GM13977 (cell line): ENCODE data around the gene SLFNL1.

Experiments used
- DNase-seq: peaks from one replicate; pipeline ENCODE4 v3.0.0; 2012; ENCODE audit warnings: low spot score
- in situ Hi-C: fragments of 300-500 bp; cut with MboI; formaldehyde crosslinking; loops from one replicate; pipeline ENCODE4 v1.12.0; 2022; ENCODE audit warnings: low sequenced_read_pairs, low pct_unique_long_range_greater_than_20kb, mixed read lengths, inconsistent platforms; ENCODE audit not compliant: unreplicated experiment
- TF ChIP-seq, protein P1 (sequence below): IDR thresholded peaks from 2 replicates; pipeline ENCODE4 v1.5.1; 2012; ENCODE audit warnings: mild to moderate bottlenecking, control low read depth; ENCODE audit not compliant: insufficient read depth; ENCODE audit errors: extremely low read depth, missing control alignments

The SLFNL1 gene

GRCh38 chr1:41020654-41021053 is 871 bp downstream of the SLFNL1 start:
- in situ Hi-C loops, result no loop called here
- TF ChIP-seq, protein P1, sequence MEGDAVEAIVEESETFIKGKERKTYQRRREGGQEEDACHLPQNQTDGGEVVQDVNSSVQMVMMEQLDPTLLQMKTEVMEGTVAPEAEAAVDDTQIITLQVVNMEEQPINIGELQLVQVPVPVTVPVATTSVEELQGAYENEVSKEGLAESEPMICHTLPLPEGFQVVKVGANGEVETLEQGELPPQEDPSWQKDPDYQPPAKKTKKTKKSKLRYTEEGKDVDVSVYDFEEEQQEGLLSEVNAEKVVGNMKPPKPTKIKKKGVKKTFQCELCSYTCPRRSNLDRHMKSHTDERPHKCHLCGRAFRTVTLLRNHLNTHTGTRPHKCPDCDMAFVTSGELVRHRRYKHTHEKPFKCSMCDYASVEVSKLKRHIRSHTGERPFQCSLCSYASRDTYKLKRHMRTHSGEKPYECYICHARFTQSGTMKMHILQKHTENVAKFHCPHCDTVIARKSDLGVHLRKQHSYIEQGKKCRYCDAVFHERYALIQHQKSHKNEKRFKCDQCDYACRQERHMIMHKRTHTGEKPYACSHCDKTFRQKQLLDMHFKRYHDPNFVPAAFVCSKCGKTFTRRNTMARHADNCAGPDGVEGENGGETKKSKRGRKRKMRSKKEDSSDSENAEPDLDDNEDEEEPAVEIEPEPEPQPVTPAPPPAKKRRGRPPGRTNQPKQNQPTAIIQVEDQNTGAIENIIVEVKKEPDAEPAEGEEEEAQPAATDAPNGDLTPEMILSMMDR, result no peak
- DNase-seq, result no peak

DNA sequence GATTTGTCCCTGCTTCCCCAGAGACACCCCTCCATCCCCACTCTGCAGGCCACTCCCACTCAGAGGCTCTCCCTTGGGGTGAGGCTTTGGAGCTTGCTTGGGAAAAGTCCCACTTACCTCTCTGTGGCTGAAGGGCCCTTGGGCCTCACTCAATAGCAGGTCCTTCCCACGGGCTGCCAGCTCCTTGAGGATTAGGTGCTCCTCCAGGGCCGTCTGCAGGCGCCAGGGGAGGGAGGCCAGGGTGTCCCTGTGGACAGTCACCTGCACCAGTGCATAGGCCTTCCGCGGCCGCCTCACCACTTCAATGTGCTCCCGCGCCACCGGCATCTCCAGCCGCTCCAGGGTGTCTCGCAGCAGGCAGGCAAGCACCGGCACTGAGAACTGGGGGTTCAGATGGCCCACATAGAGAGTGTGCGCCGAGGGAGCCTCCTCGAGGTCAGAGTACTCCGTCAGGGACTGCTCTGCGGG is 1.4 kb downstream of the SLFNL1 start:
- no peak for DNase-seq
- TF ChIP-seq, protein P1, result no peak
- in situ Hi-C loops, result no loop called here

- DNase-seq, result no peak
- in situ Hi-C loops, result no loop called here
- TF ChIP-seq, protein P1, result no peak
Observed at GRCh38 chr1:41019353-41019745, 2.2 kb downstream of the SLFNL1 start.

GRCh38 chr1:41018018-41018410 is 3.5 kb downstream of the SLFNL1 start:
- TF ChIP-seq, protein P1, result no peak
- no peak for DNase-seq
- in situ Hi-C loops, result no loop called here

GRCh38 chr1:41017141-41018017 is 4.1 kb downstream of the SLFNL1 start:
- TF ChIP-seq, protein P1, result no peak
- in situ Hi-C loops, result no loop called here
- no peak for DNase-seq

- TF ChIP-seq, protein P1, result no peak
- DNase-seq, result no peak
- in situ Hi-C loops, result no loop called here
Observed at GRCh38 chr1:41015897-41016470, 5.5 kb downstream of the SLFNL1 start.
